Stimulated activated CD8-positive, alpha-beta memory T cell treated with anti-CD3 and anti-CD28 coated beads, Interleukin-15, amount 100 ng/mL, for 1 hour (primary cell): ENCODE measurements around the gene MACROD1.

Experiments
- DNase-seq: peaks from one replicate; pipeline ENCODE4 v3.0.0-alpha.2; 2020; ENCODE audit warnings: low read depth

The MACROD1 gene

GRCh38 chr11:64165842-64166635, at the start of gene MACROD1:
TSS of gene MACROD1 (minus strand) at chr11:64166113. CDS start at chr11:64165994, 119 bp downstream.
- DNase-seq, result peak; percentile 48

DNA sequence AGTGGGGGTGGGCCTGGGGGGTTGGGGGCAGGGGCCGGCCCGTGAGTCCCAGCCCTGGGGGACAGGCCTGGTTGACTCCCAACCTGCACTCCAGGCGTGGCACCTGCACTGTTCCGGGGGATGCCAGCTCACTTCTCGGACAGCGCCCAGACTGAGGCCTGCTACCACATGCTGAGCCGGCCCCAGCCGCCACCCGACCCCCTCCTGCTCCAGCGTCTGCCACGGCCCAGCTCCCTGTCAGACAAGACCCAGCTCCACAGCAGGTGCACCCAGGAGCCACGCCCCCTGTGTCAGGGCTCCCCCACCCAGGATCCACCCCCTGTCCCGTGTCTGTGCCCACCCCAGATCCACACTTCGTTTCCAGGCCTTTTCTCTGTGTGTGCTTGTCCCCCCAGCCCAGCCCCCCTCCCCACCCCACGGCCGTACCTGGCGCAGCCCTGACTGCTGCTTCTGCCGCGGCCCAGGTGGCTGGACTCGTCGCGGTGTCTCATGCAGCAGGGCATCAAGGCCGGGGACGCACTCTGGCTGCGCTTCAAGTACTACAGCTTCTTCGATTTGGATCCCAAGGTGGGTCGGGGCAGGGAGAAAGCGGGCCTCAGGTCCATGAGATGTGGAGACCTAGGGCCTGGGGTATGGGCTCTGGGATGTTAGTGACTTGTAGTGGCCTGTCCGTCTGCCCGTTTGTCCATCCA, 45.4 kb upstream of the MACROD1 start:
- DNase-seq, result no peak

- DNase-seq, result no peak
Observed at GRCh38 chr11:64210301-64211020, 44.5 kb upstream of the MACROD1 start.

DNA sequence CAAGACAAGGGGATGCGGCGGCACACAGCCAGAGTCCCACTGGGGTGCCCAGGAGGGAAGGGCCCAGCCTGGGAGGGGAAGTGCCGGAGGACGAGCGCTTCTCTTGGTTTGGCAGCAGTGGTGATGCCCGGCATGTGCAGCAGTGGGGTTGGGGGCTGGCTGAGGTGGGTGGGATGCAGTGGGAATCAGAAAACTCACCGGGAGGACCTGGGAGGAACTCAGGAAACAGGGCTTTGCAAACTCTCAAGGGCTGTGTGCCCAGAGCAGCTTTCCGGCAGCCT, 43.6 kb upstream of the MACROD1 start:
- DNase-seq, result no peak

GRCh38 chr11:64208796-64209562, 43.1 kb upstream of the MACROD1 start:
- DNase-seq, result no peak

DNA sequence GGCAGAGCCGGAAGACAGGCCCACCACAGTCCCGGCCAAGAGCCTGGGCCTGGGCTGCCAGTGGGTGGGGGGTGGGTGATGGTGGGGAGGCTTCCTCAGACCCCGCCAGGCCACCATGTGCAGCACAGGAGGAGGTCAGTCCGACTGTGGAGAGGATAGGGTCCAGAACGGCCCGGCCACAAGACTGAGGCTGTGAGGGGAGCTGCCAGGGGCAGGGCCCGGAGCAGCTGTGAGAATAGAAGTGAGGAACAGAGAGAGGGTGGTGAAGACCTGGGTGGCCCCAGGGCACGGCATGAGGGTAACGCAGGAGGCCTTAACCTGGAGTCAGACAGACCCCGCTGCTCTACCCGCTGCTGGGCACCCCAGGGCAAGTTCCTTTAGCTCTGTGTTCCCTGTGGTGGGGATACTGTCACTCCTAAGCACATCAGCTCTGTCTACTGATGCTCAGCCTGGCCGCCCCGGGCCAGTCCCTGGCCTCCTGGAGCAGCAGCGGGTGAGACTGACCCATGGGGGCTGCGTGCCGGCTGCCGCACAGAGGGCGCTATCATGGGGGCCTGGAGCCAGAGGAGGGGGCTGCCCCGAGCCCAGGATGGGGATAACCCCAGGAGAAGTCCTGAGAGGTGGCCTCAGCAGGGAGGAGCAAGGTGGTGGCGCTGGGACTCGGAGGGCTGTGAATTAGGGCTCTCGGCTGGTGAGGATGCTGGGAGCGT, 42.3 kb upstream of the MACROD1 start:
- DNase-seq, result no peak

DNA sequence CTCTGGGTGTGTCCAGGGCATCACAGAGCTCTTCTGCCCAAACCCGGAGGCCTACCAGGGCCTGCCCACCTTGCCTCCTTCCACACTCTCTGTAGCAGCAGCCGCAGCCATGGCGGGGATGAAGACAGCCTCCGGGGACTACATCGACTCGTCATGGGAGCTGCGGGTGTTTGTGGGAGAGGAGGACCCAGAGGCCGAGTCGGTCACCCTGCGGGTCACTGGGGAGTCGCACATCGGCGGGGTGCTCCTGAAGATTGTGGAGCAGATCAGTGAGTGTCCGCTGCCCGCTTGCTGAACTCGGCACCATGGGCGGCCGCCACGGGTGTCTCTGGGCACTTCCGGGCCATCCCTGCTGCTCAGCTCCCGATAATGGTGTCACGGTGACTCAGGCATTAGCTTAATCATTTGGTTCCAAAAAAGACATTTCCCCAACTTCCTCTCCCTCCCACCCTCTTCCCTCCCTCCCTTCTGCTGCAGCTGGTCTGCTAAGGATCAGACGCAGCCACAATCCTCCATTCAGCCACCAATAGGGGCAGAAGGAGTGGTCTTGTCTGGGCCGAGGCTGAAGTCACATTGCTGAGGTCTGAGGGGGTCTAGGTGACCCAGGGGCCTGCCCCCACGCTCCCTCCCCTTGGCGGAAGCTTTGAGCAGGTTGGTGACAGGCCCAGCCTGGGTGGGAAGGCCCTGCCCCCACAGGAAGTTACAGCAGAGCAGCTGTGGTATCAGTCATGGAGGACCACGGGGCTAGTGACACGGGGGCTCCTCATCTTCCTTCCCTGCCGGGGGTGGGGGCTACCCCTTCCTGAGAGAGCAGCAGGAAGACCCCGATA, 41.6 kb upstream of the MACROD1 start:
- DNase-seq, result peak; percentile 50

DNA sequence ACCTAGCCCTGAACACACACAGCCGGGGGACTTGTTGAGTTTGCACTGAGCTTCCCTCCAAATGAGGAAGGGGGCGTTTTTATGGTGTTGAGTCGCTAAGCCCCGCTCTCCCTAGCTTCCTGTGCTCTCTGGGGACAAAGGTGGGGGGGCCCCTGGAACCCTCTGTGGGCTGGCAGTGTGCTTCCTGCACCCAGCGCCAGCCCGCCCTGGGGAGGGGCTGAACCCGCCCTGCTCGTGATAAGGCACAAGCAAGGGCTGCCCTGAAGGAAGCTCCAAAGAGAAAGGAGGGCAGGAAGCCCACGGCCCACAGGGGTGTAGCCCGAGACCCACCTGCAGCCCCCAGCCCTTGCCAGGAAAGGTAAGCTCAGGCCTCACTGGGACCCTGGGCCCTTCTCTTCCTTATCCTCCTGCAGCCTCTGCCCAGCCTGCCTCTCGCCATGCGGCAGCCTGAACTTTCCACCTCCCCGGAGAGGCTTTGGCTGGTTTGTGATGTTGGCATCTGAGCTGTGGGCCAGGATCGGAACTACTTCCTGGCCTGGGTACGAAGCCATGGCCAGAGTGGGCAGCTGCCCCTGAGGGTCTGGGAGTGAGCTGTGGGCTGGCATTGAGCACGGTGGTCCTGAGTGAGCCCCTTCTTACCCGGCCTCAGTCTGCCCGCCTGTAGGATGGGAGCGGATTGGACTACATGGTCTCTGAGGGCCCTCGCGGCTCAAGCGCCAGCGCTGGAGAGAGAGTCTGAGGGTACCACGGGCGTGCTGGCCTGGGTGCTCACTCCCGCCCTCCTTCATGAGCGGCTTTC, 40.7 kb upstream of the MACROD1 start, which contains the start of gene FERMT3:
Gene FERMT3 (plus strand): TSS at position 265 of the 799 bp plus-strand sequence. CDS start 644 bp downstream, outside the sequence.
- DNase-seq, result no peak

- DNase-seq, result peak; percentile 70
Observed at GRCh38 chr11:64204464-64204989, 38.6 kb upstream of the MACROD1 start.

- DNase-seq, result no peak
Observed at GRCh38 chr11:64204080-64204440, 38.1 kb upstream of the MACROD1 start.

DNA sequence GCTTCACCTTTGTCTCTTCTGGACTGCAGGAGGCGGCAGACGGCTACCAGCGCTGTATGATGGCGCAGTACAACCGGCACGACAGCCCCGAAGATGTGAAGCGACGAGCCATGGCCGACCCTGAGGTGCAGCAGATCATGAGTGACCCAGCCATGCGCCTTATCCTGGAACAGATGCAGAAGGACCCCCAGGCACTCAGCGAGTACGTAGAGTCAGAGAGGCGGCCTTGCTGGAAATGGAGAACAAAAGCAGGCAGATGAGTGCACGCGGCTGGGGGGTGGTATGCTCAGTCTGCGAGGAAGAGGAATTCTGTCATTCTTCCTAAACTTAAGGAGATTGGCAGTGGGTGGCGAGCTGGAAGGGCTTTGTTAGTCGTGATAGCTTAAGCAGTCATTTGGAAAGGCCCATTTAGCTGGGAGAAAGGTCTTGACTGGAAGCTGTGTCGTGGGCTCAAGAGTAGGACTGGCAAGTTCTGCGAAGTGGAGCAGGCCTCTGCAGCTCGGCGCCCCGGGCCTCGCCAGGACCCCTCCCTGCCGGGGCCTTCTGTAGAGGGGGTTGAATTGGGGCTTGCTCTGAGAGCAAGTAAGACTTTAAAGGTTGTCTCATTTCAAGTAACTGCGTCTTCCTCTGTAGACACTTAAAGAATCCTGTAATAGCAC, 37.6 kb upstream of the MACROD1 start:
- no peak for DNase-seq

- DNase-seq, result no peak
Observed at GRCh38 chr11:64202992-64203391, 37.1 kb upstream of the MACROD1 start.

GRCh38 chr11:64201543-64201942, 35.6 kb upstream of the MACROD1 start:
- no peak for DNase-seq

DNA sequence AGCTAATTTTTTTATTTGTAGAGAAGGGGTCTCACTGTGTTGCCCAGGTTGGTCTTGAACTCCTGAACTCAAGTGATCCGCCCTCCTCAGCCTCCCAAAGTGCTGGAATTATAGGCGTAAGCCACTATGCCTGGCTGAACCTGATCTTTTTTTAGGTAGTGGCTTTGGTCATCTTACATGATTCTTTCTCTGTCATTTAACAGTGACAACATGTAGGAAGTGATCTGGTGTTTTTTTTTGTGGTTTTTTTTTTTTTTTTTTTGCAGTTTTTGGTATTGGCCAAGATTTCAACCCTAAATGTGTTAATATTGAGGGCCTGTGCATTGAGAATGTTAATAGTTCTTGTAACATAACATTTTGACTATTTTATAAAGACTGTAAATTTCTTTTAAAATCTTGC, 32.6 kb upstream of the MACROD1 start:
- DNase-seq, result no peak

DNA sequence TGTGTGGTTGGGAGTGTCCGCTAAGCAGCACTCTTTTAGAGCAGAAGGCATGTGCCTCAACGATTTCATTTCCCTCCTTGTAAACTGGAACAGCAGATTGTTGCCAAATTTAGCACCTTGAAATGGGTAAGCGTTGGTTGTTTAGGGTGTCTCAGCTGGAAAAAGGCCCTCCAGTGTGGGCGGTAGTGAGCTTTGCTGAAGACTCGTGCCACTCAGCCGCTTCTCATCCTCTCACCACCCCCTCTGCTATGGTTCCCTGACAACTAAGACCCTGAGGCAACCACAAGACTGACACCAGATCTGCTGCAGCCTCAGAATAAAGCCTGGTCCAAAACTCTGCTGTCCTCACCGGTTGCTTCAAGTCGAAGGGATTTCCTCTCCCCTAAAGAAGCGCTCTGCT, 30.7 kb upstream of the MACROD1 start:
- no peak for DNase-seq

- DNase-seq, result no peak
Observed at GRCh38 chr11:64192434-64192833, 26.5 kb upstream of the MACROD1 start.

DNA sequence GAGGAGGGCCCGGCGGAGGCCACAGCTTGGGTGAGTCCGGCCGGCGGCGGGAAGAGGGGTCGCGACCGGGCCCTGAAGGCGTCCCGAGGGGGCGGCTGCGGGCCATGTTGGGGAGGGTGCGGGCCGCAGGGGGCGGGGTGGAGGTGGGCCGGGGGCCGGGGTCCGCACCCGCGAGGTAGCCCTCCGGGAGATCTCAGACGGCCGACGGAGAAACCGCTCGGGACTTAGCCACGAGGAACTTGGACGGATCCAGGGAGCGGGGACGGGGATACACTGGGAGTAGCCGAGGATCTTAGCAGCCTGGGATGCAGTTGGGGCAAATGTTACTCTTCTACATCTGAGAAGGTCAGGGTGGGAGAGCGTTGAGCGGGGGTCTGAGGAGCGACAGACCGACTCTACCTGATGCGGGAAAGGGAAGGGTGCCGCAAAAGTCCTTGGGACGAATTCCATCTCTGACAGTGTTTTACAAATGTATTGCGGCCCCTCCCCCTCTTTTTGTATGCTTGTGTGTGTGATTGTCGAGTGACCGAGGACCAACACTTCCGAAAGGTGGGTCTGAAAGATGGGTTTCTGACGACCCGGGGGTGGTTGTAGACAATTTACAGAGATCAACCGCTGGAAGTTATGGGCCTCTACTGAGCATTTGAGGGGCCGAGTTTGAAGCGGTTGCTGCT, 20.7 kb upstream of the MACROD1 start:
- no peak for DNase-seq

GRCh38 chr11:64185693-64186491, 20.0 kb upstream of the MACROD1 start, which contains the start of gene STIP1:
TSS of gene STIP1 (plus strand) at chr11:64186171. CDS start at chr11:64186262, 91 bp downstream.
- peak; percentile 96 for DNase-seq
